ENCODE measurements around the gene CEACAM7.

DNA sequence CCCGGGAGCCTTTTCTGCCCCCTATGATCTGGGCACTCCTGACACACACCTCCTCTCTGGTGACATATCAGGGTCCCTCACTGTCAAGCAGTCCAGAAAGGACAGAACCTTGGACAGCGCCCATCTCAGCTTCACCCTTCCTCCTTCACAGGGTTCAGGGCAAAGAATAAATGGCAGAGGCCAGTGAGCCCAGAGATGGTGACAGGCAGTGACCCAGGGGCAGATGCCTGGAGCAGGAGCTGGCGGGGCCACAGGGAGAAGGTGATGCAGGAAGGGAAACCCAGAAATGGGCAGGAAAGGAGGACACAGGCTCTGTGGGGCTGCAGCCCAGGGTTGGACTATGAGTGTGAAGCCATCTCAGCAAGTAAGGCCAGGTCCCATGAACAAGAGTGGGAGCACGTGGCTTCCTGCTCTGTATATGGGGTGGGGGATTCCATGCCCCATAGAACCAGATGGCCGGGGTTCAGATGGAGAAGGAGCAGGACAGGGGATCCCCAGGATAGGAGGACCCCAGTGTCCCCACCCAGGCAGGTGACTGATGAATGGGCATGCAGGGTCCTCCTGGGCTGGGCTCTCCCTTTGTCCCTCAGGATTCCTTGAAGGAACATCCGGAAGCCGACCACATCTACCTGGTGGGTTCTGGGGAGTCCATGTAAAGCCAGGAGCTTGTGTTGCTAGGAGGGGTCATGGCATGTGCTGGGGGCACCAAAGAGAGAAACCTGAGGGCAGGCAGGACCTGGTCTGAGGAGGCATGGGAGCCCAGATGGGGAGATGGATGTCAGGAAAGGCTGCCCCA is 8.5 kb upstream of the CEACAM7 start:
- TF ChIP-seq CTCF (IDR thresholded peaks at IDR 0.05; ENCODE audit: low read length) (no peak), EZH2 (IDR thresholded peaks at IDR 0.05; ENCODE audit: borderline replicate concordance, low read length) (no peak)

Measured in OCI-LY1 (cell line).